Neural crest cell (in vitro differentiated cells): ENCODE measurements around the gene SCGB2A2. TPM values are rescaled to one million over a fixed set of nuclear protein-coding genes. Genes with fewer than 3 reads are reported as not detected.

Experiments
- DNase-seq: peaks from one replicate; pipeline ENCODE4 v3.0.0; 2021; ENCODE audit warnings: low read depth, mixed read lengths, low spot score
- H3K27ac Mint-ChIP-seq: one replicate; pipeline ENCODE4 v1.8.0; 2021; ENCODE audit warnings: mild to moderate bottlenecking, mixed read lengths; ENCODE audit not compliant: unreplicated experiment
- H3K27me3 Mint-ChIP-seq: 2 replicates; pipeline ENCODE4 v1.8.0; 2021; ENCODE audit warnings: low read depth, mild to moderate bottlenecking, mixed read lengths
- H3K36me3 Mint-ChIP-seq: 2 replicates; pipeline ENCODE4 v1.8.0; 2021; ENCODE audit warnings: low read depth, mild to moderate bottlenecking, mixed read lengths
- H3K4me1 Mint-ChIP-seq: 2 replicates; pipeline ENCODE4 v1.8.0; 2021; ENCODE audit warnings: mixed read lengths
- H3K4me3 Mint-ChIP-seq: one replicate; pipeline ENCODE4 v1.8.0; 2021; ENCODE audit warnings: mild to moderate bottlenecking, mixed read lengths
- H3K9me3 Mint-ChIP-seq: 2 replicates; pipeline ENCODE4 v1.8.0; 2021; ENCODE audit warnings: mixed read lengths
- CTCF ChIP-seq: fragments of 200-600 bp; sonication (generic); conservative IDR thresholded peaks from 2 replicates; pipeline ENCODE4 v1.5.0; 2021; ENCODE audit warnings: antibody characterized with exemption, mild to moderate bottlenecking
- total RNA-seq: library from RNA; stranded (reverse); gene quantifications from 2 replicates; pipeline ENCODE4 v1.2.1, GENCODE V29; 2021

Gene SCGB2A2
- total RNA-seq, 1 donor from 2014 or later, result not detected

- DNase-seq, result no peak
- Mint-ChIP-seq H3K27me3 (peaks cover 44% of the 10 kb centered on the region), H3K9me3 (no peaks in the 10 kb centered on the region), H3K4me1 (no peaks in the 10 kb centered on the region), H3K4me3 (no peak within 1 kb of the TSS), H3K27ac (no peak within 1 kb of the TSS), H3K36me3 (no peaks in the 10 kb centered on the region)
- no peak for TF ChIP-seq CTCF
Observed at GRCh38 chr11:62298975-62299374, 29.0 kb downstream of the SCGB2A2 start, which contains the start of gene SCGB1D4. Gene SCGB1D4, minus strand, starts transcription at chr11:62299075. Its CDS starts 65 bp downstream, at chr11:62299010.

DNA sequence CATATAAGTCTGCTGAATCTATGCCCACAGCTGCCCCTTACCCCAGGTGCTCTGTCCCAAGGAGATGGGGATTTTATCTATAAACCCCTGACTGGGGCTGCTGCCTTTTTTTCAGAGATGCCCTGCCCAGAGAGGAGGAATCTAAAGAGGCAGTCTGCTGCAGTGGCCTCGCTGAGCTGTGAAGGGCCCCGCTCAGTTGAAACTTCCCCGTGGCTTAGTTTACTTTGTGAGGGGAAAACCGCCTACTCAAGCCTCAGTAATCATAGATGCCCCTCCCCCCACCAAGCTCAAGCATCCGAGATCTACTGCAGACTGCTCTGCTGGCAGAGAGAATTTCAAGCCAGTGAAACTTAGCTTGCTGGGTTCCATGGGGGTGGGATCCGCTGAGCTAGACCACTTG, 36.3 kb downstream of the SCGB2A2 start:
- H3K27ac Mint-ChIP-seq, result no peak overlapping the region

GRCh38 chr11:62307950-62308349, 38.0 kb downstream of the SCGB2A2 start:
- TF ChIP-seq CTCF, result no peak
- Mint-ChIP-seq H3K27me3 (peaks cover 53% of the 10 kb centered on the region), H3K36me3 (no peaks in the 10 kb centered on the region)

More for the DNA sequence above, 36.3 kb downstream of the SCGB2A2 start:
- Mint-ChIP-seq H3K4me3 (no peak overlapping the region), H3K4me1 (no peaks in the 10 kb centered on the region), H3K36me3 (no peaks in the 10 kb centered on the region), H3K9me3 (peaks cover 5% of the 10 kb centered on the region), H3K27me3 (peaks cover 36% of the 10 kb centered on the region)
- no peak for DNase-seq
- no peak for TF ChIP-seq CTCF

DNA sequence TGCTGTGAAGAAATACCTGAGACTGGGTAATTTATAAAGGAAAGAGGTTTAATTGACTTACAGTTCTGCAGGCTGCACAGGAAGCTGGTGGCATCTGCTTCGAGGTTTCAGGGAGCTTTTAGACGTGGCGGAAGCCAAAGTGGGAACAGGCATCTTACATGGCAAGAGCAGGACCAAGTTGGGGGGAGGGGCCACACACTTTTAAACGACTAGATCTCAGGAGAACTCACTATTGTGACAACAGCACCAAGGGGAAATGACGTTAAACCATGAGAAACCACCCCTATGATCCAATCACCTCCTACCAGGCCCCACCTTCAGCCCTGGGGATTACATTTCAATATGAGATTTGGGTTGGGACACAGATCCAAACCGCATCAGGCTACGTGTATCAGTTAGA, 40.0 kb downstream of the SCGB2A2 start:
- H3K4me3 Mint-ChIP-seq, result no peak overlapping the region
- TF ChIP-seq CTCF, result no peak
- peaks cover 65% of the 10 kb centered on the region for H3K27me3 Mint-ChIP-seq
- no peak overlapping the region for H3K27ac Mint-ChIP-seq
- no peaks in the 10 kb centered on the region for H3K36me3 Mint-ChIP-seq
- H3K4me1 Mint-ChIP-seq, result no peaks in the 10 kb centered on the region
- DNase-seq, result no peak
- H3K9me3 Mint-ChIP-seq, result peaks cover 5% of the 10 kb centered on the region

More at GRCh38 chr11:62307950-62308349, 38.0 kb downstream of the SCGB2A2 start:
- no peak for DNase-seq
- Mint-ChIP-seq H3K4me1 (no peaks in the 10 kb centered on the region), H3K27ac (no peak overlapping the region), H3K9me3 (peaks cover 5% of the 10 kb centered on the region), H3K4me3 (no peak overlapping the region)

DNA sequence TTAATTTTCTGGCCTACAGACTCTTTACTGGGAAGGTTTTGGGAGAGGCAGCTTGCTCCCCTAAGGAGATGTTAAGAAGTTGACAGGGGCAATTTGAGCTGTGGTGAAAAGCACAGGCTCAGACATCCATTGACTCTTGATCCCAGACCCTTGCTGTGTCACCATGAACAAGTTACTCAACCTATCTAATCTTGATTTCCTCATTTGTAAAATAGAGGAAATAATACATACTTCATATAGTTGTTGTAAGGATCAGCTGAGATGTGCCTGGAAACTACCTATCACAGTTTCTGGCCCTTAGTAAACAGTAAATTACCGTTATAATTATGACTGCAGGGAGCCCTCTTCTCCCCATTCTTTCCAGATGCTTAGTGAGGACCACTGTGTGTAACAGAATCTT, 45.5 kb downstream of the SCGB2A2 start:
- H3K9me3 Mint-ChIP-seq, result no peaks in the 10 kb centered on the region
- no peak overlapping the region for H3K27ac Mint-ChIP-seq
- H3K36me3 Mint-ChIP-seq, result no peaks in the 10 kb centered on the region
- no peak overlapping the region for H3K4me3 Mint-ChIP-seq
- H3K27me3 Mint-ChIP-seq, result peaks cover 56% of the 10 kb centered on the region
- H3K4me1 Mint-ChIP-seq, result no peaks in the 10 kb centered on the region
- DNase-seq, result no peak
- no peak for TF ChIP-seq CTCF
